Measurements from ENCODE around the gene KCNH6. TPM values are rescaled to one million over a fixed set of nuclear protein-coding genes. Genes with fewer than 3 reads are reported as not detected.

The KCNH6 gene
- total RNA-seq, 1 donor from 2014 or later: not detected

GRCh38 chr17:63498626-63499195, 24.4 kb upstream of the KCNH6 start:
- Histone ChIP-seq H3K4me3 (ENCODE audit: low read depth, low read length) (no peak overlapping the region), H3K27me3 (ENCODE audit: control insufficient read depth, insufficient read depth, low read length) (peaks cover 2% of the 10 kb centered on the region), H3K36me3 (ENCODE audit: control insufficient read depth, insufficient read depth, low read length) (no peaks in the 10 kb centered on the region)
- TF ChIP-seq, protein P1, sequence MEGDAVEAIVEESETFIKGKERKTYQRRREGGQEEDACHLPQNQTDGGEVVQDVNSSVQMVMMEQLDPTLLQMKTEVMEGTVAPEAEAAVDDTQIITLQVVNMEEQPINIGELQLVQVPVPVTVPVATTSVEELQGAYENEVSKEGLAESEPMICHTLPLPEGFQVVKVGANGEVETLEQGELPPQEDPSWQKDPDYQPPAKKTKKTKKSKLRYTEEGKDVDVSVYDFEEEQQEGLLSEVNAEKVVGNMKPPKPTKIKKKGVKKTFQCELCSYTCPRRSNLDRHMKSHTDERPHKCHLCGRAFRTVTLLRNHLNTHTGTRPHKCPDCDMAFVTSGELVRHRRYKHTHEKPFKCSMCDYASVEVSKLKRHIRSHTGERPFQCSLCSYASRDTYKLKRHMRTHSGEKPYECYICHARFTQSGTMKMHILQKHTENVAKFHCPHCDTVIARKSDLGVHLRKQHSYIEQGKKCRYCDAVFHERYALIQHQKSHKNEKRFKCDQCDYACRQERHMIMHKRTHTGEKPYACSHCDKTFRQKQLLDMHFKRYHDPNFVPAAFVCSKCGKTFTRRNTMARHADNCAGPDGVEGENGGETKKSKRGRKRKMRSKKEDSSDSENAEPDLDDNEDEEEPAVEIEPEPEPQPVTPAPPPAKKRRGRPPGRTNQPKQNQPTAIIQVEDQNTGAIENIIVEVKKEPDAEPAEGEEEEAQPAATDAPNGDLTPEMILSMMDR (IDR thresholded peaks at IDR 0.05; ENCODE audit: insufficient read depth, low read length, severe bottlenecking): no peak
- FAIRE-seq (no peak), DNase-seq (ENCODE audit: low read depth) (no peak)

DNA sequence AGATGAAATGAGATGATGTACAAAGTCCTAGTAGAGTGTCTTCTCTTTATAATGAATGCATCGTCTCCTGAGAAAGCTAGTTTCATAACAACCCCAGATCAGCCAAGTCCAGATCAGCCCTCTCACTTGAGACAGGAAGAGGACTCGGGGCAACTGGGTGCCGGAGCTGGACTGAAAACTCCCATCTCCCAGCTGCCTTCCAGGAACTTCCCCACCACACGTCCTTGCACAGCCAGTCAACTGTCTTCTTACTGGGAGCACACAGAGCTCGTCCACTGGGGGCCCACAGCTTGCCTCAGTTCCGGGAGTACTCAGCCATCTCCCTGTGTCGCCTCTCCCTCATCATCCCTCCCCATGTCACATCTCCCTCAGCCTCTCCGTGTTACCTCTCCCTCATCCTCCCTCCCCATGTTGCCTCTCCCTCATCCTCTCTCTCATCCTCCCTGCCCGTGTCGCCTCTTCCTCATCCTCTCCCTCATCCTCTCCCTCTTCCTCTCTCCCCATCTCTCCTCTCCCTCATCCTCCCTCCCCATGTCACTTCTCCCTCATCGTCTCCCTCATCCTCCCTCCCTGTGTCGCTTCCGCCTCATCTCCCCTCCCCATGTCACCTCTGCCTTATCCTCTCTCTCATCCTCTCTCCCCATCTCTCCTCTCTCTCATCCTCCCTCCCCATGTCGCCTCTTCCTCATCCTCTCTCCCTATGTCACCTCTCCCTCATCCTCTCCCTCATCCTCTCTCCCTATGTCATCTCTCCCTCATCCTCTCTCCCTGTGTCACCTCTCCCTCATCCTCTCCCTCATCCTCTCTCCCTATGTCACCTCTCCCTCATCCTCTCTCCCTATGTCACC, 22.4 kb upstream of the KCNH6 start:
- no peak overlapping the region for H3K4me3 ChIP-seq (ENCODE audit: low read depth, low read length)
- H3K36me3 ChIP-seq (ENCODE audit: control insufficient read depth, insufficient read depth, low read length): no peaks in the 10 kb centered on the region
- FAIRE-seq: no peak
- H3K27me3 ChIP-seq (ENCODE audit: control insufficient read depth, insufficient read depth, low read length): peaks cover under 1% of the 10 kb centered on the region
- no peak for DNase-seq (ENCODE audit: low read depth)
- TF ChIP-seq, protein P1 (IDR thresholded peaks at IDR 0.05; ENCODE audit: insufficient read depth, low read length, severe bottlenecking): no peak

- FAIRE-seq (no peak), DNase-seq (ENCODE audit: low read depth) (no peak)
- Histone ChIP-seq H3K4me3 (ENCODE audit: low read depth, low read length) (no peak overlapping the region), H3K36me3 (ENCODE audit: control insufficient read depth, insufficient read depth, low read length) (no peaks in the 10 kb centered on the region), H3K27me3 (ENCODE audit: control insufficient read depth, insufficient read depth, low read length) (no peaks in the 10 kb centered on the region)
- TF ChIP-seq, protein P1 (IDR thresholded peaks at IDR 0.05; ENCODE audit: insufficient read depth, low read length, severe bottlenecking): no peak
Measured at GRCh38 chr17:63503341-63503705, 19.8 kb upstream of the KCNH6 start.

DNA sequence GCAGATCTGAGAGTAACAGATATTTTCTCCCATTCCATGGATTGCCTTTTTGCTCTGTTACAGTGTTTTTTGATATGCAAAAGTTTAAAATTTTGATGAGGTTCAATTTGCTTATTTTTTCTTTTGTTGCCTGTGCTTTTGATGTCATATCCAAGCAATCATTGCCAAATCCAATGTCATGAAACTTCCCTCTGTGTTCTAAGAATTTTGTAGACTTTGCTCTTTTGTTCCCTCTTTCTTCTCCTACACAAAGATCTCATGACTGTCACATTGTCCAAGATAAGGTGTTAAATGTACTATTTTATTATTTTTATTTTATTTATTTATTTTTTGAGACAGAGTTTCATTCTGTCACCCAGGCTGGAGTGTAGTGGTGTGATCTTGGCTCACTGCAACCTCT, 18.9 kb upstream of the KCNH6 start:
- Histone ChIP-seq H3K4me3 (ENCODE audit: low read depth, low read length) (no peak overlapping the region), H3K27me3 (ENCODE audit: control insufficient read depth, insufficient read depth, low read length) (no peaks in the 10 kb centered on the region), H3K36me3 (ENCODE audit: control insufficient read depth, insufficient read depth, low read length) (no peaks in the 10 kb centered on the region)
- FAIRE-seq (no peak), DNase-seq (ENCODE audit: low read depth) (no peak)
- TF ChIP-seq, protein P1 (IDR thresholded peaks at IDR 0.05; ENCODE audit: insufficient read depth, low read length, severe bottlenecking): no peak

DNA sequence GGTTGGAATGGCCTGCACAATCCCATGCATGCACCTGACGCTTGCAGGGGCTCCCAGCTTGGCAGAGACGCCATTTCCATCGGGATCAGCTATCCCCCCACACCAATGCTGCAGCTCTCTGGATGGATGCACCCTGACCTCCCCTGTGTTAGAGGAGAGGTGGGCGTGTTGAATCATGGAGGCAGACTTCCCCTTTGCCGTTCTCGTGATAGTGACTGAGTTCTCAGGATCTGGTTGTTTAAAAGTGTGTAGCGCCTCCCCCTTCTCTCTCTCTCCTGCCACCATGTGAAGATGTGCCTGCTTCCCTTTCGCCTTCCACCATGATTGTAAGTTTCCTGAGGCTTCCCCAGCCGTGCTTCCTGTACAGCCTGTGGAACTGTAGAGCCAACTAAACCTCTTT, 17.8 kb upstream of the KCNH6 start:
- TF ChIP-seq, protein P1 (IDR thresholded peaks at IDR 0.05; ENCODE audit: insufficient read depth, low read length, severe bottlenecking): no peak
- H3K36me3 ChIP-seq (ENCODE audit: control insufficient read depth, insufficient read depth, low read length): no peaks in the 10 kb centered on the region
- DNase-seq (ENCODE audit: low read depth): no peak
- FAIRE-seq: no peak
- H3K4me3 ChIP-seq (ENCODE audit: low read depth, low read length): no peak overlapping the region
- no peaks in the 10 kb centered on the region for H3K27me3 ChIP-seq (ENCODE audit: control insufficient read depth, insufficient read depth, low read length)
